GM21526 (cell line): ENCODE data around the gene NAP1L5.

ENCODE experiments used
- ATAC-seq: cut with Tn5 transposase; IDR thresholded peaks from one replicate; pipeline ENCODE4 v1.9.1; 2021; ENCODE audit warnings: moderate library complexity; ENCODE audit not compliant: unreplicated experiment, low FRiP score

NAP1L5 gene

DNA sequence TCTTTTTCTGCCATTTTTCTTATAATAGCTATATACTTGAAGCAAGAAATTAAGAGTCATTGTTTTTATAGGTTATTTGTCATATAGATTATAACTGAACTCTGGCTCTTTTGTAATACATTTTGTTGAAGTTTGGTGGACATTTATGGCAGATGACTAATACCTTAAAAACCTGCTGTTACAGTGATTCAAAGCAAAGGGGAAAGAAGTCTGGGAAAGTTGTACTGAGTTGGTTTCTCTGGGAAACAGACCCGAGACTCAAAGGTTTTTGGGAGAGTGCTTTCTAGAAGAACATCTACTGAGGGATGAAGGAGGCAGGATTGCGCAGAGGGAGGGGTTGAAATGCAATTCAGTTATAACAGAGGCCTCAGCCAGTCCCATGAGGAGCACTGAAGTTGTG, 35.9 kb downstream of the NAP1L5 start:
- ATAC-seq, result no peak

DNA sequence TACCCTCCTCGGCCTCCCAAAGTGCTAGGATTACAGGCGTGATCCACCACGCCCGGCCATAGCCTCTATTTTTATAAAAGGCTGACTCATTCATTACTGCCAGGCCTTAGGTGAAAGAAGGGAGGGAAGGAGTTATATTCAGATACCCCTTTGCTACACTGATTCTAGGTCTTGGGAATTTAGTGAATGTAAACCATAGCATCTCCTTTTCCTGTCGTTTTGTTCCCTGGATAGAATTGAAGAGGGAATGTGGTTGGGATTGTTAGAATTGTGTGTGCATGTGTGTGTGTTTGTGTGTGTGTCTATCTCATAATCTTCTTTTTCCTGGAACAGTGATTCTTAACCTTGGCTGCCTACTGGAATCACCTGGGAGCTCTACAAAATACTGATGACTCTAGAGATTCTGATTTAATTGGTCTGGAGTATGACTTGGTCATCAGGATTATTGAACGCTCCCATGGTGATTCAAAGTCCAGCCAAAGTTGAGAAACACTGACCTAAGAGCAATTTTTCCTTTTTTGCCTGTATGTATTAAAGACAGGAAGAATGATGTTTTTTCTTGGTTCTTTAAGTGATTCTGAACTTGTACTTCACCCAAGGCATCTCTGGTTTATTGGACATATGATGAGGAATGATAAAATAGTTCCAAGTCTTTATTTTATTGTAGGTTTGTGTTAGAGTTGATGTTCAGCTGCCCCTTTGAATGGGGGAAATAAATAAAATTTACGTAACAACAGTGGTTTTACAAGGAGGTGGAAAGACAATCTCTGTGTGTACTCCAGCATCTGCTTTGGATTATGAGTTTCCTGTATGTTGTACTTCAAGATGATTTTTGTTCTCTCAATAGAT, 37.0 kb downstream of the NAP1L5 start:
- no peak for ATAC-seq

DNA sequence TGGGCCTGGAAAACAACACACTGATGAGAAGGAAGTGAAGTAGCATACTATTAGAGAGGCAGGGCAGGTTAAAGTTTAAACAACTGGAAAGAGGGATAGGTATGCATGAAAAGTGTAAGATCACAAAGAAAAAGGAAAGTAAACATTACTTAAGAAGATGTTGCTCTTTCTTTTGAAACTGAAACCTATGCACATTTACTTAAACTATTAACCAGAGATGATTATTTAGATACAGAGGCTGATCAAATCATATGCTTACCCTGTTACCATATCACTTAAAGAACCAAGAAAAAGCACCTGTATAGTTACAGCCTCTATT, 37.8 kb downstream of the NAP1L5 start:
- no peak for ATAC-seq

DNA sequence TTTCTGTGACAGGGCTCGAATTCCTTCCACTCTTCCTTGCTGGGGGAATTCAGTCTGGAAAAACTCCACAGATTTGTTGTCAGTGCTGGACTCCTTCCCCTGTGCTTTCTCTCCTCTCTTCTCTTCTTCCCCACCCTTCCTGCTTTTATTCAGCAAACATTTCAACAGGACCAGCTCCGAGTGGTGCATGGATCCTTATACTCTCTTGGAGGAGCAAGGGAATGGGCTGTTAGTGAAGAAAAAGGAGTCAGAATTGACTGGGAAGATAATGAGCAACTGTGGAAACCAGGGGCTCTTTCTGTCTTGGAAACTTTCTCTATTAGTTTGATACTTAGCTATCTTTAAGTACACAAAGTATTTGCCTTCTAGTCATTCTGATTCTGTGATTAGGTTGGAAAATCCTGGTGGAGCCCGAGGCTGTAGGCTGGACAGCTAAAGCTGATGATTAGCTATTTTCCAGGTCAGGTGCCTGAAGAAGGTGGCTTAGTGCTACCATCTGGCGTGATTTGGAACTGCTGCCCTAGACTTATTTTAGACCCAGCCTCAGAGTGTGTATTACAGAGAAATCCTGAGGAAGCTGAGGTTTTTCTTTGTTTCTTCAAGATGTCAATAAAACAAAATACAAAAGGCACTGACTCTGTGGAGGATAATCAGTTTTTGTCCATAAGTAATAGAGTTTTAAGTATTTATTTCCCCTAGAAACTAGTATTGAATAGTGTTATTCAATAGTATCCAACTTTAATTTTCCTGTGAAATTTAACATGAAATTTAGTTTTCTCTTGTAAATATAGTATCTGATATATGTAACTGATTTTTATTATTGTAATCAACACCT, 38.4 kb downstream of the NAP1L5 start:
- peak; percentile 81 for ATAC-seq

DNA sequence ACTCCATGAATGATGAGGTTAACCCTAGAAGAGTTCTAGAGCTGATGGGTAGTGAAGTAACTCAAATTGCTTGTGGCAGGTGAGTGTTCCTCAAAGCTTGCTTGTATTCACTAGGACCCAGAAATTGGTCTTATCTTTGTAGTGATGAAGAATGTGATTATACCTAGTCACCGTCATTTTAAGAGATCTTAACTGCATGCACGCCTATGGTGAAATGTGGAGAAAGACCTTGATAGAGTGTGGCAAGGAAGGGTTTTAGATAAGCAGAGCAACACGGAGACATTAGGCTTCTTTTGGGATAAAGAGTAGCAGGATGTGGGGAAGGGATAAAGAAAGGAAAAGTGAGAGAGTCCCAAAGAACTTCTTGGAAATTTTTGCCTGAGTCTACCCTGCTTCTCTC, 42.4 kb downstream of the NAP1L5 start:
- no peak for ATAC-seq

DNA sequence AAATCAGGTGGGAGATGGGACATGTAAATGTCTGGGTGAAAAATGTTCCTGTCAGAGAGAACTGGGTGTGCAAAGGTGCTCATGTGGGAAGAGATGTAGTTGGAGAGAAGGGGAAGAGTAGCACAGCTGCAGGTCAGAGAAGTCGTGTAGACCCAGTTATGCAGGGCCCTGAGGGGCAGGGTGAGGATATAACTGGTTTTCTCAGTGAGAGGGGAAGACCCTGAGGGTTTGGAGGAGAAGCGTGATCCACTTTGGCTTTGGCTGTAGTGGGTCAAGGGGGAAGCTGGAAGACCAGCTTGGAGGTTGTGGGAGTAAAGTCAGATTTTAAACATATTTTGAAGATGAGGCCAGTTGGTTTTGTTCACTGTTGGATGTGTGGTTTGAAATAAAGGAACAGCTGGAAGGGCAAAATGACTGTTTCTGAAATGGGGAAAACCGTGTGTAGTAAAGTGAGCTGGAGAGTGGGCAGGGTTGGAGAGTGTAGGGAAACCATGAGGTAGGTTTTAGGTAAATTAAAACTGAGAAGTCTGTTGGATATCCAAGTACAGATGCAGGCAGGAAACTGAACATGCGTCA, 44.2 kb downstream of the NAP1L5 start:
- no peak for ATAC-seq

DNA sequence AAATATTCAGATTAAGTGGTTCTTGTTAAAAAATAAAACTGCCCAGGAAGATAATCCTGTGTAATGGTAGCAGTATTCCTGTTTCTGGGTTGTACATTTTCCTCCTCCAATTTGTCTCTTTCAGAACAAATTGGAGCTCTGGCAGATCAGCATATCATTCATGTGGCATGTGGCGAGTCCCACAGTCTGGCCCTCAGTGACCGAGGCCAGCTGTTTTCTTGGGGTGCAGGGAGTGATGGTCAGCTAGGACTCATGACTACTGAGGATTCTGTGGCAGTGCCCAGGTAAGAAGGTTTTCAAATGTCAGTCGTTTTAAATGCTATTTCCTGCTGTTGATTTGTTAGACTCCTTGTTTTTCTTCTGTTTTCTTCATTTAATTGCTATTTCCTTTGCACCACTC, 47.9 kb downstream of the NAP1L5 start:
- ATAC-seq, result no peak

DNA sequence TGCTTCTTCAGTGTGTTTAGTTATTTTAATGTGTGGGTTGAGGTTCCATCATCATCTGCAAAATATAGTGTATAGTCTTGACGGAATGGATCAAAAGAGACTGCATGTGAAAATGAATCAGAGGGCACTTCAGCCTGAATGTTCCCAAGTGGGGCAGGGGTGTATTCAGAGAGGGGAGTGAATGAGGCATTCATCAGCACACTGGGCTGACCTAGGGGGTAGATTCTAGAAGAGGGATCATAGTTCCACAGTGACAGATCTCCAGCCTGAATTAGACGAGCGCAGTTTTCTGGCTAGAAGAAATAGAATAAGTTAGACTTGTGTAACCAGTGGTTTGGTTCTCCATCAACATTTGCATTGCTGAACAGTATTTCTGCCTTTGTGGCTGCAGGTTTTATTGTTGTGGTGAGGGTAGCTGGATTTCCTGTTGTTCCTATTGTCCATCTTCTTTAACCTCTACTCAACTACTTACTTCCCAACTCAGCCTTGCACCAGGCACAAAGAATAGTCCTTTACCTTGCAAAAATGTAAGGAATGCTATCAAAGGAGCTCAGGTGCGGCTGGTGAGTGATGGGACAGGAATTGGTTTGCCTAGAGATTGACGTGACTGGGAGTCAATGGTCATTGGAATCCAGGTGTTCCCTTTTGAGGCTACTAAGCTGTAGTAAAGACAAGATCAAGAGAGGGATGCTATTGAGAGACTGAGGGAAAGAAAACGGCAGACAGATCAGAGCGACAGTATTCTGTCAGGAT, 50.9 kb downstream of the NAP1L5 start:
- ATAC-seq, result no peak

DNA sequence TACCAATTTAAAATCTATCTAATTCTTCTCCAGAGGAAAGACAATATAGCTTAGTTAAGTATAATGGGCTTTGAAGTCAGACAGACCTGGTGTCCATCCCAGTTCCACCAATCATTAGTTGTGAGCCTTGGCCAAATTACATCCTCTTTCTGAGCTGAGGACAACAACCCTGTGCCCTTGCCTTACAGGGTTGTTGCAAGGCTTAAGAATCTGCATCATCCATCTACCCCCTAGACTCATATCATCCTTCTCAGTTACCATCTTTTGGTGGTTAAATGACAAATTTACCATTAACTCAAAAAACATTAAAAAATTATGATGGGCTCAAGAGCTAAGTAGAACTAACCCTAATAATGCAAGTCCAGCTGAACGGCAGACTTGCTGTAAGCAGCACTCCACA, 51.6 kb downstream of the NAP1L5 start:
- no peak for ATAC-seq
